Raji (cell line): ENCODE data around the gene RIC8B.

Source experiments
- POLR2A ChIP-seq: IDR thresholded peaks from 2 replicates; pipeline ENCODE4 v1.6.1; 2011; ENCODE audit warnings: low read depth, low read length, control low read depth; ENCODE audit not compliant: insufficient read depth

The RIC8B gene

GRCh38 chr12:106868982-106869700 is 94.7 kb downstream of the RIC8B start:
- no peak for TF ChIP-seq POLR2A

GRCh38 chr12:106870116-106870515 is 95.6 kb downstream of the RIC8B start:
- no peak for TF ChIP-seq POLR2A

- no peak for TF ChIP-seq POLR2A
Observed at GRCh38 chr12:106871477-106871876, 97.0 kb downstream of the RIC8B start.

- no peak for TF ChIP-seq POLR2A
Observed at GRCh38 chr12:106873983-106874382, 99.5 kb downstream of the RIC8B start.

- TF ChIP-seq POLR2A: no peak
Observed at GRCh38 chr12:106878804-106879203, 104.3 kb downstream of the RIC8B start.

GRCh38 chr12:106879612-106880011 is 105.1 kb downstream of the RIC8B start:
- TF ChIP-seq POLR2A: no peak

- TF ChIP-seq POLR2A: no peak
Observed at GRCh38 chr12:106883426-106883825, 108.9 kb downstream of the RIC8B start.

GRCh38 chr12:106885026-106885425 is 110.5 kb downstream of the RIC8B start:
- TF ChIP-seq POLR2A: no peak

- no peak for TF ChIP-seq POLR2A
Observed at GRCh38 chr12:106885541-106886249, 111.2 kb downstream of the RIC8B start.

- TF ChIP-seq POLR2A: no peak
Observed at GRCh38 chr12:106886932-106887331, 112.5 kb downstream of the RIC8B start.

- TF ChIP-seq POLR2A: no peak
Observed at GRCh38 chr12:106888348-106888970, 114.0 kb downstream of the RIC8B start.

- TF ChIP-seq POLR2A: no peak
Observed at GRCh38 chr12:106889326-106889725, 114.8 kb downstream of the RIC8B start.

- TF ChIP-seq POLR2A: no peak
Observed at GRCh38 chr12:106889950-106890626, 115.6 kb downstream of the RIC8B start.

GRCh38 chr12:106892075-106892474 is 117.6 kb downstream of the RIC8B start:
- no peak for TF ChIP-seq POLR2A

GRCh38 chr12:106893451-106893850 is 119.0 kb downstream of the RIC8B start:
- TF ChIP-seq POLR2A: no peak

- TF ChIP-seq POLR2A: no peak
Observed at GRCh38 chr12:106894774-106895173, 120.3 kb downstream of the RIC8B start.

GRCh38 chr12:106896603-106897002 is 122.1 kb downstream of the RIC8B start:
- no peak for TF ChIP-seq POLR2A
